Fibroblast of skin of left biceps (primary cell): Measurements from ENCODE around the gene BRD4.

Experiments used
- DNase-seq, 2 experiments: peaks; one replicate each; pipeline ENCODE4 v3.0.0-alpha.2; 2013; ENCODE audit warnings: low read depth in 2 of 2

BRD4 gene

GRCh38 chr19:15290166-15290565 is 42.2 kb downstream of the BRD4 start:
- no peak for DNase-seq

- no peak for DNase-seq
Observed at GRCh38 chr19:15289673-15290072, 42.7 kb downstream of the BRD4 start.

- DNase-seq: no peak
Observed at GRCh38 chr19:15288146-15288963, 44.0 kb downstream of the BRD4 start.

- no peak for DNase-seq
Observed at GRCh38 chr19:15287496-15287895, 44.8 kb downstream of the BRD4 start.

- DNase-seq: no peak
Observed at GRCh38 chr19:15286688-15287365, 45.5 kb downstream of the BRD4 start.

GRCh38 chr19:15285896-15286591 is 46.3 kb downstream of the BRD4 start:
- no peak for DNase-seq

- no peak for DNase-seq
Observed at GRCh38 chr19:15284896-15285295, 47.4 kb downstream of the BRD4 start.

GRCh38 chr19:15284091-15284490 is 48.2 kb downstream of the BRD4 start:
- DNase-seq: no peak

GRCh38 chr19:15283141-15283883 is 49.0 kb downstream of the BRD4 start:
- no peak for DNase-seq

GRCh38 chr19:15282311-15282705 is 50.0 kb downstream of the BRD4 start:
- no peak for DNase-seq

GRCh38 chr19:15280915-15281683 is 51.2 kb downstream of the BRD4 start:
- DNase-seq: peak in 1 of 2 experiments; percentile 68

- no peak for DNase-seq
Observed at GRCh38 chr19:15280048-15280725, 52.2 kb downstream of the BRD4 start.

- DNase-seq: no peak
Observed at GRCh38 chr19:15279326-15279904, 52.9 kb downstream of the BRD4 start.

GRCh38 chr19:15276620-15277215 is 55.6 kb downstream of the BRD4 start:
- DNase-seq: no peak

GRCh38 chr19:15274477-15274876 is 57.9 kb downstream of the BRD4 start:
- DNase-seq: no peak

- no peak for DNase-seq
Observed at GRCh38 chr19:15269806-15270205, 62.5 kb downstream of the BRD4 start.

GRCh38 chr19:15268928-15269253 is 63.4 kb downstream of the BRD4 start:
- DNase-seq: no peak

- no peak for DNase-seq
Observed at GRCh38 chr19:15268192-15268927, 64.0 kb downstream of the BRD4 start.

- no peak for DNase-seq
Observed at GRCh38 chr19:15266683-15267082, 65.7 kb downstream of the BRD4 start.
